ENCODE results near the gene TBC1D22A. TPM values are rescaled to one million over a fixed set of nuclear protein-coding genes. Genes with fewer than 3 reads are reported as not detected.
A peak's percentile ranks its signal among the peaks of the same experiment; 100 is the strongest.

Gene TBC1D22A
- total RNA-seq, 1 experiment from 2014 or later, result 26.0 TPM

DNA sequence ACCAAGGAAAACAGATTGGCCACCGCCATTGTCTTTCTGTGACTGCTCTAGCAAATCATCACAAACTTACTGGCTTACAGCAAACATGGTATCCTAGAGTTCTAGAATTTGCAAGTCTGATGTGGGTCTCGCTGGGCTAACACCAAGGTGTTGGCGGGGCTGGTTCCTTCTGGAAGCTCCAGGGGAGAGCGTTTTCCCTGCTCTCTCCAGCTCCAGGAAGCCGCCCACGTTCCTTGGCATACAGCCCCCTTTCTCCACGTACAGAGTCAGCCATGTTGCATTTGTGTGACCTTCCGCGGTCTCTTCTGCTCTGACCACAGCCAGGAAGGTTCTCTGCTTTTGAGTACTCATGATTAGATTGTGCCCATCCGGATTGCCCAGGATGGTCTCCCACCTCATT is 27.5 kb downstream of the TBC1D22A start:
- TF ChIP-seq, protein P1, sequence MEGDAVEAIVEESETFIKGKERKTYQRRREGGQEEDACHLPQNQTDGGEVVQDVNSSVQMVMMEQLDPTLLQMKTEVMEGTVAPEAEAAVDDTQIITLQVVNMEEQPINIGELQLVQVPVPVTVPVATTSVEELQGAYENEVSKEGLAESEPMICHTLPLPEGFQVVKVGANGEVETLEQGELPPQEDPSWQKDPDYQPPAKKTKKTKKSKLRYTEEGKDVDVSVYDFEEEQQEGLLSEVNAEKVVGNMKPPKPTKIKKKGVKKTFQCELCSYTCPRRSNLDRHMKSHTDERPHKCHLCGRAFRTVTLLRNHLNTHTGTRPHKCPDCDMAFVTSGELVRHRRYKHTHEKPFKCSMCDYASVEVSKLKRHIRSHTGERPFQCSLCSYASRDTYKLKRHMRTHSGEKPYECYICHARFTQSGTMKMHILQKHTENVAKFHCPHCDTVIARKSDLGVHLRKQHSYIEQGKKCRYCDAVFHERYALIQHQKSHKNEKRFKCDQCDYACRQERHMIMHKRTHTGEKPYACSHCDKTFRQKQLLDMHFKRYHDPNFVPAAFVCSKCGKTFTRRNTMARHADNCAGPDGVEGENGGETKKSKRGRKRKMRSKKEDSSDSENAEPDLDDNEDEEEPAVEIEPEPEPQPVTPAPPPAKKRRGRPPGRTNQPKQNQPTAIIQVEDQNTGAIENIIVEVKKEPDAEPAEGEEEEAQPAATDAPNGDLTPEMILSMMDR (IDR thresholded peaks at IDR 0.05; ENCODE audit: unreplicated experiment), result no peak
- BruUV-seq (replicated peaks), result no TSS peak
- POLR2A ChIA-PET, result no interaction called here

GRCh38 chr22:46791201-46791731 is 28.8 kb downstream of the TBC1D22A start:
- TF ChIP-seq, protein P1 (IDR thresholded peaks at IDR 0.05; ENCODE audit: unreplicated experiment), result no peak
- Mint-ChIP-seq H3K27ac (ENCODE audit: low read depth, unreplicated experiment) (peak overlapping the region; percentile 31), H3K36me3 (ENCODE audit: insufficient read depth, unreplicated experiment) (peaks cover 22% of the 10 kb centered on the region), H3K4me3 (ENCODE audit: unreplicated experiment) (no peak overlapping the region), H3K9me3 (ENCODE audit: unreplicated experiment) (no peaks in the 10 kb centered on the region), H3K4me1 (ENCODE audit: insufficient read depth, unreplicated experiment) (no peaks in the 10 kb centered on the region), H3K27me3 (ENCODE audit: insufficient read depth, unreplicated experiment) (no peaks in the 10 kb centered on the region)
- intact Hi-C loops (cut with micrococcal nuclease), result no loop called here
- peak; percentile 9 for DNase-seq (ENCODE audit: unreplicated experiment)
- POLR2A ChIA-PET, result interaction anchor here (0.9 to 1.1 kb wide), 3 partner anchors 11 to 29 kb away, joined by 3 read pairs; partner anchors contain the start of gene TBC1D22A
- CTCF ChIA-PET, result interaction anchor here (0.6 to 6.2 kb wide), 5 partner anchors 11 to 1699 kb away, joined by 3 to 74 read pairs (median 4); no protein-coding TSS in a partner anchor
- BruUV-seq (replicated peaks), result no TSS peak

More for the DNA sequence above, 27.5 kb downstream of the TBC1D22A start:
- no peak overlapping the region for H3K27ac Mint-ChIP-seq (ENCODE audit: low read depth, unreplicated experiment)
- no peak for DNase-seq (ENCODE audit: unreplicated experiment)
- peaks cover 22% of the 10 kb centered on the region for H3K36me3 Mint-ChIP-seq (ENCODE audit: insufficient read depth, unreplicated experiment)
- H3K4me3 Mint-ChIP-seq (ENCODE audit: unreplicated experiment), result no peak overlapping the region
- H3K4me1 Mint-ChIP-seq (ENCODE audit: insufficient read depth, unreplicated experiment), result no peaks in the 10 kb centered on the region
- intact Hi-C loops (cut with micrococcal nuclease), result no loop called here
- no peaks in the 10 kb centered on the region for H3K9me3 Mint-ChIP-seq (ENCODE audit: unreplicated experiment)
- no peaks in the 10 kb centered on the region for H3K27me3 Mint-ChIP-seq (ENCODE audit: insufficient read depth, unreplicated experiment)
- CTCF ChIA-PET, result interaction anchor here (0.7 to 6.2 kb wide), 2 partner anchors 12 to 347 kb away, joined by 3 to 74 read pairs; no protein-coding TSS in a partner anchor

DNA sequence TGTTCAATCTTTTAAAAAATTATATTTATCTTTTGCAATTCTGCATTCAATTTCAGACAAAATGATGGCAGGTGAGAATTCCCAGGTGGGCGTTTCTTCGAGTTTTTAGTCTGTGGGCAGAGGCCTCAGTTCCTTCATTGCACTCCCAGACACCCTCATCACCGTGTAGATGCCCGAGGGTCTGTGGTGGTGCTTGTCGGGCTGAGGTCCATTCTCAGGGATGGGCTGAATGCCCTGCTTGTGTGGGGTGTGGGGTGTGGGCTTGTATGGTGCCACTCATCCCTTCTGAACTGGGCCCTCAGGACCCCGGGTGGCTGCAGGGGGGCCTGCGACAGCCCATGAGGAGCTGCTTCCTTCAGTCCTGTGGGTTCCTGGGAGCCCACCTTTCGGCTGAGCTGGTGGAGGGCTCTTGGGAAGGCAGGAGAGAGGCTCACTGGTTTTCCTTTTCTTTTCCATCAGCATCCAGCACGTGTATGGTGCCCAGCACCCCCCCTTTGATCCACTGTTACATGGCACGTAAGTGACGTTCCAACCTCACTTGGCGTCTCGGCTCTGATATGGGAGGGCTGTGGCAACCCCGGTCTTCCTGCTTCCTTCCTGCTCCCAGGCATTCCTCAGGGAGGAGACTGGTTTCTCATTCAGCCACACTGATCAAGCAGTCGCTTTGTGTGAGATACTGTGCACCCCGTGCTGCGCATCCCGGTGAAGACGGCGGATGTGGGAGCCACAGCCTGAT is 29.8 kb downstream of the TBC1D22A start:
- TF ChIP-seq, protein P1 (IDR thresholded peaks at IDR 0.05; ENCODE audit: unreplicated experiment), result no peak
- no TSS peak for BruUV-seq (replicated peaks)
- ChIA-PET CTCF (interaction anchor here (0.9 to 6.2 kb wide), 2 partner anchors 10 to 16 kb away, joined by 4 to 74 read pairs; no protein-coding TSS in a partner anchor), POLR2A (interaction anchor here (1.0 to 1.1 kb wide), 2 partner anchors 12 to 18 kb away, joined by 3 read pairs; no protein-coding TSS in a partner anchor)
- Mint-ChIP-seq H3K36me3 (ENCODE audit: insufficient read depth, unreplicated experiment) (peaks cover 22% of the 10 kb centered on the region), H3K27me3 (ENCODE audit: insufficient read depth, unreplicated experiment) (no peaks in the 10 kb centered on the region), H3K27ac (ENCODE audit: low read depth, unreplicated experiment) (no peak overlapping the region), H3K4me1 (ENCODE audit: insufficient read depth, unreplicated experiment) (no peaks in the 10 kb centered on the region), H3K4me3 (ENCODE audit: unreplicated experiment) (no peak overlapping the region), H3K9me3 (ENCODE audit: unreplicated experiment) (no peaks in the 10 kb centered on the region)
- no peak for DNase-seq (ENCODE audit: unreplicated experiment)
- intact Hi-C loops (cut with micrococcal nuclease), result no loop called here

- intact Hi-C loops (cut with micrococcal nuclease), result no loop called here
- Mint-ChIP-seq H3K9me3 (ENCODE audit: unreplicated experiment) (no peaks in the 10 kb centered on the region), H3K36me3 (ENCODE audit: insufficient read depth, unreplicated experiment) (peaks cover 20% of the 10 kb centered on the region), H3K27me3 (ENCODE audit: insufficient read depth, unreplicated experiment) (no peaks in the 10 kb centered on the region), H3K4me3 (ENCODE audit: unreplicated experiment) (no peak overlapping the region), H3K27ac (ENCODE audit: low read depth, unreplicated experiment) (no peak overlapping the region), H3K4me1 (ENCODE audit: insufficient read depth, unreplicated experiment) (no peaks in the 10 kb centered on the region)
- no peak for DNase-seq (ENCODE audit: unreplicated experiment)
- no TSS peak for BruUV-seq (replicated peaks)
- POLR2A ChIA-PET, result no interaction called here
- TF ChIP-seq, protein P1 (IDR thresholded peaks at IDR 0.05; ENCODE audit: unreplicated experiment), result no peak
- CTCF ChIA-PET, result interaction anchor here (0.8 to 6.2 kb wide), 2 partner anchors 9 to 1699 kb away, joined by 3 to 74 read pairs; no protein-coding TSS in a partner anchor
Observed at GRCh38 chr22:46792841-46793261, 30.4 kb downstream of the TBC1D22A start.
